ENCODE measurements around the gene GIPC1.

Gene GIPC1

GRCh38 chr19:14487370-14488125, 8.4 kb downstream of the GIPC1 start:
- no peak for DNase-seq

DNA sequence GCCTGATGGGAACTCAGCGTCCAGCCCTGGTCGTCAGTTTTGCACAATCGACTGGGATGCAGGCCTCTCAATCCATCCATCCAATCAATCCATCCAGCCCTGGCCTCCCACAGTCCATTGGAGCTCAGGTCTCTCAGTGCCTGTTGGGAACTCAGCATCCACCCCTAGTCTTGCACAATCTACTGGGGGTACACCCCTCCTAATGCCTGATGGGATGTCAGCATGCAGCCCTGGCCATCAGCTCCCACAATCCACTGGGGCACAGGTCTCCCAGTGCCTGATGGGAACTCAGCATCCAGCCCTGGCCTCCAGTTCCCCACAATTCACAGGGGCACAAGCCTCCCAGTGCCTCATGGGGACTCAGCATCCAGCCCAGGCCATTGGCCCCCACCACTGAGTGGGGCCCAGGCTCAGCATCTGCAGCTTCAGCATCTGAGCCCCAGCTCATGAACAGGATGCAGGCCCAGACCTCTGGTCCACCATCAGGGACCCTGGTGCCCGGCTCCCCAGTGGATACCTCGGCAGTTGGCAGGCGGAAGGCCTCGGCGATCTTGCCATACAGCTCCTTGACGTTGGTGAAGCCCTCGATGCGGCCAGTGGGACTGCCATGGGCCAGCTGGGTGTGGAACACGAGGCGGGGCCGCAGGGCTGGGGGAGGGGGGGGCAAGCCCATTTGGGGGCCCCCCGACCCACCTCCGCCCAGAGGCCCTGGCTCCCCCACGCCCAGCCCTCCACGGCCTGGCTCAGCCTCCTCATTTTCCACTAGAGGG, 13.6 kb downstream of the GIPC1 start:
- DNase-seq = no peak

GRCh38 chr19:14480700-14481079, 15.2 kb downstream of the GIPC1 start:
- DNase-seq = no peak

GRCh38 chr19:14479975-14480699, 15.8 kb downstream of the GIPC1 start:
- DNase-seq = peak; percentile 64 to 75

GRCh38 chr19:14479309-14479974, 16.5 kb downstream of the GIPC1 start:
- DNase-seq = no peak

- no peak for DNase-seq
These were observed 17.8 kb downstream of the GIPC1 start for GRCh38 chr19:14478113-14478545.

DNA sequence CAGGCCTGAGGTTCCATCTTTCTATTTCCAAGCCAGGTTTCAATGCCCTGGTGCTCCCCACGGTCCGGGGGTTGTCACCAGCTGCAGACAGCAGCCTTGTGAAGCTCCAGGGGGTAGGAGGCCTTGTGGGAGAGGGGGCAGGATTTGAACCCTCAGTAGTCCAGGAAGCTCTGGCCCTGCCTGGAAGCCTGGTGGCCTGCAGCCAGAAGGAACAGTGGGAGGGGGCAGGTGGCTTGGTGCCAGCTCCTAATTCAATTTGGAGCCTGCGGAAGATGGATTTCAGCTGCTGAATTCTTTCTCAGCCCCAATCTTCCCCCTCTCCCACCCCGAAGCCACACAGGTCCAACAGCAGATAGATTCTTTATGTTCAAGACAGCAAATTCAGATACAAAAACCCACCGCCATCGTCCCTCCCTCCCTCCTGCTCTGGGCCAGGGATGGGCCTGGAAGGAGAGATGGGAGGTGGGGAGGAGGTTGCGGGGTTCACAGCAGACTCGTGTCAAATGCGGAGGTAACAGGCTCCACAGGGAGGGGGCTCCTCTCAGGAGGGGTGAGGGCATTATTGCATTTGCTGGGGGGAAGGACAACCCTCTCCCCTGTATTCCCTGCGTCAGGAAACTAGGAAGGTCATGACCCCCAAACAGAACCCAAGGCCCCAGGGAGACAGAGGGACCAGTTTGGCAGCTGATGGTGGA, 18.4 kb downstream of the GIPC1 start:
- no peak for DNase-seq

GRCh38 chr19:14476673-14477401, 19.1 kb downstream of the GIPC1 start:
- DNase-seq = peak; percentile 74 to 76

- DNase-seq = no peak
These were observed 19.6 kb downstream of the GIPC1 start for GRCh38 chr19:14476327-14476672.

DNA sequence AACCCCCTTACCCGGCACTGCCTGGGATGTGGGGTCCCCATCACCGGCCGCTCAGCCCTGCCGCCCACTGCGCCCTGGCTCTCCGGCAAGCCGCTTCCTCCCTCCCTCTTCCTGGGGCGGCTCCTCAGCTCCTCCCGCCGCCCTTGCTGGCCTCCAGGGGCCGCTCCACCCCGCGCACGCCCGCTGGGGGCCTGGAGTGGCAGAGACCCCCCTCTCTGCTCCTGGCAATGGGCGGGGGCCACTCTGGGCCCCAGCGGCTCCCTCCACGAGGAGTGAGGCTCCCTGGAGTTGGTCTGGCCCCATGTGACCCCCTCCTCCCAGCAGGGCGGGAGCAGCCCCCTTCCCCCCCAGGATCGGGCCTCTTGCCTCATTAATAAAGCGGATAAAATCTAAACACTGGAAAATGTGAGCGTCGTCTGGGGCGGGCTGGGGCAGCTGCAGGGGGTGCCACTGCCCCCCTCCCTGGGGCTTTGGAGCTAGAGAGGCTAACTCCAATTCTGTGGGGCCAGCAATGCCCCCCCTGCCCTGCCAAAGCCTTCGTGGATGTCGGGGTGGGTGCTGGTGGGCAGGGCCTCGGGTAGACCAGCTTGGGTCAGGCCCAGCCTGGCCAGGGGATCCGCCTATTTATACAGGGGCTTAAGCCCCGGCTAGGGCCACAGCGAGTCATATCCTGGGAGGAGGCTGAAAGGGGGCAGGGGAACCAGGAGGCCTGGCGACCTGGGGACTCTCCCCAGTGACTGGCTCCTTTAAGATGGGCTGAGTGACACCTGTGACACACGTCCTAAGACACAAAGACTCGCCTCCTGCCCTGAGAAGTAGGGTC, 20.5 kb downstream of the GIPC1 start, which contains the start of gene PTGER1:
Gene PTGER1 (minus strand): TSS at position 104 of the 823 bp plus-strand sequence. CDS start 1,034 bp downstream, outside the sequence.
- DNase-seq = peak in 1 of 2 donors; percentile 25

DNA sequence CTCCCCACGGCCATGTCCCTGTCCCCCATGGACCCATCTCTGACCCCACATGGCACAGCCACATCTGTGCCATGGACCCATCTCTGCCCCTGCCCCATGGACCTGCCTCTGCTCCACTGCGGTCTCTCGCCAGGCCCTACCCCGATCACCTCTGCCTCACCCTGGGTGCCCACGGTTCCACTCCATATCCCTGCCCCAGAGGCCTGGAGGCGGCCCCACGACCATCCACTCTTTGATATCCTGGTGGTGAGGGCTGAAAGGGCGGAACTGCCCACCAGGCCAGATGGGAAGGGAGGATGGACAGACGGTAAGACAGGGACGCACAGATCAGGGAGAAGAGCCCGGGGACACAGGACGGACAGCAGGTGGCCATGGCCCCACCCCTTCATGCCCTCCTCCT, 21.1 kb downstream of the GIPC1 start:
- no peak for DNase-seq

DNA sequence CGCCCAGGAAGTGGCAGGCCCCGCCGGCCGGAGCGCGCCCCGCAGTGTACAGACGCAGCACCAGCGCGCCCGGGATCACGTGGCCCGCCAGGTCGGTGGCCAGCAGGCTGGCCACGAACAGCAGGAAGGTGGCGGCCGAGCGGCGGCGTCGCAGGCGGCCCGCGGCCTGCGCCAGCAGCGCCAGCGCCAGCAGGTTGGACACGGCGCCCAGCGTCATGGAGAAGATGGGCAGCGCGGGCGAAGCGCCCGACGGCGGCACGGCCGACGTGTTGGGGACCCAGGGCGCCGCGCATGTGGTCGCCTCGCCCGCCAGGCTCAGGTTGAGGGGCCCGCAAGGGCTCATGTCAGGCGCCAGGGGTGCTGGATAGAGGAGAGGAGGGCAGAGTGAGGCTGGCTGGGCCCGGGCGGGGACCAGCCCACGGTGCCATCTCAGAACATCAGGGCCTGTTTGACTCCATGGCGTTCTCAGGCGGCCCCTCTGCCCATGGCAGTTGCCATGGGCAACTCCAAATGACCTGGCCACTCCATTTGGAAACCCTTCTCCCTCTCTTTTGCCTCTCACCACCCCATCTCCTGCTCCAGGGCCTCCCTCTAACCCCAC, 21.8 kb downstream of the GIPC1 start:
- DNase-seq = no peak

DNA sequence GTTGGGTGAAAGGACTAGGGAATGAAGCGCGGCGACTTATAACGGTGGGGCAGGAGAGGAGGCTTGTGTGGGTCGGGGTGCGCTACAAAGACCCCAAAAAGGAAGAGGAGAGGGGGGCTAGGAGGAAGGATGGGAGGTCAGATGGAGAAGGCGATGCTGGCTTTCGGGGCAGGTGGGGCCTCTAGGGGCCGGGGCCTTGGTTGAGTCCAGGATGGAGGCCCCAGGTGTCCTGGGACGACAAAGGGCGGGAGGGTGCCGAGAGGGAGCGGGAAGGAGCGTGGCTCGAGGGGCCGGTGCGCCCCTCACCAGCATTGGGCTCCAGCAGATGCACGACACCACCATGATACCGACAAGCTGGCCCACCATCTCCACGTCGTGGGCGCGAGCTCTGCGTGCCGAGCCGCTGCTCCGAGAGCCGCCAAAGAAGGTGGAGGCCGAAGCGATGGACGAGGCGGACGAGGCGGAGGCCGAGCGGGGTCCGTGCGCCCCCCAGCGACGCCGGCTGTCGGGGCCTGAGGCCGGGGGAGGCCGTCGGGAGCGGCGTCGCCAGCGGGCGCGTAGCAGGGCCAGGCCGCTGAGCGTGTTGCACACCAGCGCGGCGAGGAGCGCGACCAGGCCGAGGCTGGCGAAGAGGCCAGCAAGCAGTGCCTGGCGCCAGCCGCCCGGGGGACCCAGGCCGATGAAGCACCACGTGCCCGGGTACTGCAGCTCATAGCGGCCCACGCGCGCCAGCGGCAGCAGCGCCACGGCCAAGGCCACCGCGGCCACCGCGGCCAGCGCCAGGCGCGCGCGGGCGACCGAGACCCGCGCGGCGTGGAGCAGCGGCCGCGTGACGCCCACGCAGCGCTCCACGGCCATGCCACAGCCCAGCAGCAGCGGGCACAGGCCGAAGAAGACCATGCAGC, 22.6 kb downstream of the GIPC1 start:
- DNase-seq = no peak

DNA sequence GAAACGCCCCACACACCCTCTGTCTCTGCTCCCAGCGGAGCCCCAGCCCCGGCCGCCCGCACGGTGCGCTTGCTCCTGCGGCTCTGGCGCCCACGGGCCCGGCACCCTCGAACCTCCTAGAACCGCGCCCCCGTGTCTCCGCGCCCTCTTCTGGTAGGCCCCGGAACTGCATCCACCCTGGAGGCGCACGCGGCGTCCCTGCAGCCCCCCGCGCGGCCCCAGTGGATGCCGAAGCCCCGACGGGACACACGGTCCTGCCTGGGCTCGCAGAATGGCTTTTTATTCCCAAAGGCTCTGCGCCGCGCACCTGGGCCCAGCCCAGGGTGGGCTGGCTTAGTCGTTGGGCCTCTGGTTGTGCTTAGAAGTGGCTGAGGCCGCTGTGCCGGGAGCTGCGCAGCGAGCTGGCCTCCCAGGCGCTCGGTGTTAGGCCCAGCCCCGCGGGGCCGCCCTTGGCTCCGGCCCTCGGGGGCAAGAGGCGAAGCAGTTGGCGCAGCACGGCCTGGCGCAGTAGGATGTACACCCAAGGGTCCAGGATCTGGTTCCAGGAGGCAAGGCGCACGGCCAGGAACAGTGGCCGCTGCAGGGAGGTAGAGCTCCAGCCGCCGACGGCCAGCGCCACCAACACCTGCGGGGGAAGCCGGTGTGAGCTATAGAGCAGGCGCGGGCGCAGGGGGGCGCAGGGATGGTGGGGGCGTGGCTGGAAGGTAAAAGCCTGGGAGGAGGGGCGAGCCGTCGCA, 23.6 kb downstream of the GIPC1 start:
- DNase-seq = peak; percentile 79 to 84

DNA sequence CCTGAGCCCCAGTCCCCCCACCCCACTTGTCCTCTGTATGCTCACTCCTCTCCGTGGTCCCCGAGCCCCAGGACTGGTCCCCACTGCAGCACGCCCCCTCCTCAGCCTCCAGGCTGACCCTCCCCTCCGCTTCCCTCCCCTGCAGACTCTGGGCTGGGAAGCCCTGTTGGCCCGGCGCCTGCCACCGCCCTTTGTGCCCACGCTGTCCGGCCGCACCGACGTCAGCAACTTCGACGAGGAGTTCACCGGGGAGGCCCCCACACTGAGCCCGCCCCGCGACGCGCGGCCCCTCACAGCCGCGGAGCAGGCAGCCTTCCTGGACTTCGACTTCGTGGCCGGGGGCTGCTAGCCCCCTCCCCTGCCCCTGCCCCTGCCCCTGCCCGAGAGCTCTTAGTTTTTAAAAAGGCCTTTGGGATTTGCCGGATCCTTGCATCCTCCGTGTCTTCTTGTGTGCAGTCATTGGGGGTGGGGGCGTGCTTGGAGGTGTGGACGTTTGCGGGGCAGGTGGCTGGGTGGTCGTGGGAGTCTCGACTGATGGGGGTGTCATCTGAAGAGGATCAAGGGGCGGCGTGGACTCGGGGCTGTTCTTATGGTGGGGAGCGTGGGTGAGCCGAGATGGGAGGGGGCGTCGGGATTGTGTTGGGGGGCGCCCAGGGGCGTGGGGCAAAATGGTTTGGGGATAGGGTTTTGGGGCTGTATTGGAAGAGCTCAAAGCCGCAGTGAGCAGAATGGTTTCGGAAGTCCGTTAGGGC, 24.3 kb downstream of the GIPC1 start:
- DNase-seq = no peak

DNA sequence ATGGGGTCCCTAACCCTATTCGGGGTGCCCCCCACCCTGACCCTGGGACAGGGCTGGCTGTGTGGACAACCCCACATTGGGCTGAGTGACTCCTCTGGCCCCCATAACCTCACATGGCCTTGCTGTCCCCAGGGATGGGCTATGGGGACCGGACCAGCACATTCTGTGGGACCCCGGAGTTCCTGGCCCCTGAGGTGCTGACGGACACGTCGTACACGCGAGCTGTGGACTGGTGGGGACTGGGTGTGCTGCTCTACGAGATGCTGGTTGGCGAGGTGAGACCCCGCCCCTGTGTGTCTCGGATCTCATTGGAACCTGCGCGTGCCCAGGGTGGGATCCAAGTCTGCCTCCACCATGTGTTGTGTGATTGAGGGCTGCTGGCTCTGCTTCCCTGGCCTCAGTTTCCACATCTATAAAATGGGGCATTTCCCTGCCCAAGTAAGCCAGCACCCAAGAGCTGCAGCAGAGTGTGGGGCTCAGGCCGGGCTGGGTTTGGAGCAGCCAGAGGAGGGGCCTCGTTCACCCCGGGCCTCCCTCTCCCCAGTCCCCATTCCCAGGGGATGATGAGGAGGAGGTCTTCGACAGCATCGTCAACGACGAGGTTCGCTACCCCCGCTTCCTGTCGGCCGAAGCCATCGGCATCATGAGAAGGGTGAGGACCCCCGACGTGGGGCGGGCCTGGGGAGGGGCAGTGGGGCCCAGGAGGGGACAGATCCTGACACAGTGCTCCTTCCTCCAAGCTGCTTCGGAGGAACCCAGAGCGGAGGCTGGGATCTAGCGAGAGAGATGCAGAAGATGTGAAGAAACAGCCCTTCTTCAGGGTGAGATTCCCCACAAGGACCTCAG, 25.7 kb downstream of the GIPC1 start:
- no peak for DNase-seq

- DNase-seq = no peak
These were observed 28.1 kb downstream of the GIPC1 start for GRCh38 chr19:14467816-14468215.
